Right forelimb (tissue), 1 donor: ENCODE results near the gene SMARCAD1.
"Not testable (repeated sequence)": the region's sequence is repeated elsewhere in the genome, so short reads cannot be mapped to it uniquely, and the experiment has no call there.

Source experiments
- DNase-seq: peaks from one replicate; pipeline ENCODE4 v3.0.0-alpha.2; 2018

The SMARCAD1 gene

DNA sequence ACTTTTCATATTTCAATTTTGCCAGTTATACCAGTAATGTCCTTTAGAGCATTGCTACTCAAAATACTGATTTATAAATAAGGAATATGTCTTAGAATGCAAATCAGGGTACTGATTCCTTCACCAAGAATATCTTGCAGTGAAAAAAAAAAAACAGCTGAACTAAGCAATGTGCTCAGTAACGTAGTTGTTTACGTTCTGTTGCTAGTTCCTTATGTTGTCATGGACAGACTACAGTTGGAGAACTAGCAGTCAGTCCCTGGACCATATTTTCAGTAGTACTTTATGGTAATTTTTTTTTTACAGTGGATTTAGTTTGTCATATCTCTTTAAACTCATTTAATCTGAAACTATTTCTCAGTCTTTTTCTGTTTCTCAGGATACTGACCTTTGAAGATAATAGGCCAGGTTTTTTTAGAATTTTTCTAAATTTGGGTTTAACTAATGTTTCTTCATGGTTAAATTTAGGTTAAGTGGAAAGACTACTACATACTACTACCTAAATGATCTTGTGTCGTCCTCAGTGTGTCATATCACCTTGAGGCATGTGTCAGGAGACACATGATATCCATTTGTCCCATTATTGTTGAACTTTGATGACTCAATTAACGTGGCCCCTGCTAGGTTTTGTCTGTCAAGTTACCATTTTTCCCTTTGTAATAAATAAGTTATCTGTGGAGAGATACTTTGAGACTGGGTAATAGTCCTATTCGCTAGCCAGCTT, 21.0 kb downstream of the SMARCAD1 start:
- no peak for DNase-seq

DNA sequence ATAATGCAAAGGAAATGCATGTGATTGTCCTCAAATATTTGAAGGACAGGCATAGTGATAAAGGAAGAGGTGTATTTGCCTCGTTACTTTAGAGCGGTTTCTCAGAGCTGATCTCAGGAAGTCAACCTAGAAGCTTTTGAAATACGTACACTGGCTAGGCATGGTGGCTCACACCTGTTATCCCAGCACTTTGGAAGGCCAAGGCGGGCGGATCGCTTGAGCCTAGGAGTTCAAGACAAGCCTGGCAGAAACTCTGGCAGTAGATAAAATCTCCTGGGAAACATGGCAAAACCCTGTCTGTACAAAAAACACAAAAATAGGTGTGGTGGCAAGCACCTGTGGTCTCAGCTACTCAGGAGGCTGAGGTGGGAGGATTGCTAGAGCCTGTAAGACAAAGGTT, 24.9 kb downstream of the SMARCAD1 start:
- DNase-seq, result no peak

DNA sequence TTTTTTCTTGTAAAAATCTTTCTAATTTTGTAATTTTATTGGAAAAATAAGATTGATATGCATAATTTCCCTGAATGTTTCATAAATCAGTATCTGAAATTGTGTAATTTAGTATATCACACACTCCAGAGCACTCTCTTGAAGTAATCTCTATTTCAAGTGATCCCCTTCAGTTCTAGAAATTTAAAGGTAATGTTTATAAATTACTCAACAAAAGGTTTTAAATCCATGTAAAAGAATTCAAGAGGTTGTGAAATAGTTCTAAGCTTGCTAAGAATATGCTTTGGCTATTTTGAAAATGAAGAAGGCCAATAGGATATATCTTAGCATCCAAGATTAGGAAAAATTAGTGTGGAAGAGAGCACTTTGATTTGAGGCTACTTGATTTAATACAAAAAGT, 28.2 kb downstream of the SMARCAD1 start:
- DNase-seq, result no peak

DNA sequence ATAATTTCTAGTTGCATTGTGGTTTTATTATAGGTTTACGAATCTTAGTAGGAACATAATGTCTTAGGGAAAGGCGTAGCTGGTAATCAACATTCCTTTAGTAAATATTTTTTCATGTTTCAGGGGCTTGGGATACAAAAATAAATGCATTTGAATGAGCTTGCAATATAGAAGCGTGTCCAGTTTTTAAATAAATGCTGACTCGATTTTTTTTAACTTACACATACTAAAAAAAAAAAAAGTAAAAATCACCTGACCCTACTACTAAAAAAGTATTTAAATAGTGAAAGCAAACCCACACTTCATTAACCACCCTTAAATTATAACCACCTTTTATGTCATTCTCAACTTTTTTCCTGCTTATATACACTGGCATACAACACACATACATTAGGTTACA, 29.6 kb downstream of the SMARCAD1 start:
- no peak for DNase-seq

DNA sequence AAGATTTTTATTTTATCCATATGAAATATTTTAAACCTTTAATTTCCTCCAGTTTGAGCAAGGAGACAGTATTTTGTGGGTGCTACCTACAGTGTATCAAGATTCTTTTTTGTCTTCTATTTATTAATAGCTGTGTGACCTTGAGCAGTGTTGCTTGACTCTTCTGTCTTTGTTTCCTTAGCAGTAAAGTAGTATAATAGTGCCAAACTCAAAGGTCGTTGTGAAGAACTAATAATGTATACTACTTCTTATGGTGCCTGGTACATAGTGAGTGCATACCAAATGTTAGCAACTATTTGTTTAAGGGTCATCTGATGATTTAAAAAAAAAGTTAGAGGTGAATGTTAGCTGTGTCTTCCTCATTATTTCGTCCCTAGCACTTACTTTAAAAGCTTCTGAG, 30.5 kb downstream of the SMARCAD1 start:
- no peak for DNase-seq

DNA sequence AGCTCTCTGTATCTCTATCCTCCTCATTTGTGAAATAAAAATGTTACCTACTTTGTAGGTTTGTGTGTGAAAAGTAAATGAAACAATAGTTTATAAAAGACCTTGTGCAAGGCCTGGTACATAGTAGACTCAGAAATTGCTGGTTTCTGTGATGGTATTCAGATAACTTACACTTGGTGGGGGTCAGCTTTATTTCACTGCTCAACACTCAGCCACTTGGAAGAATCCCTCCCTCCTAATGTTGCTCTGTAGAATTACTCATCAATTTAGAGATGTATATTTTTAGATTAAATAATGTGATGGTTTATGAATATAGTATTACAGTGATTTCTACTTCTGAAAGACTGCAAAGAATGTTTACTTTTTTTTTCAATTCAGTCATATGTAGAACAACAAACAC, 32.7 kb downstream of the SMARCAD1 start:
- DNase-seq, result no peak

DNA sequence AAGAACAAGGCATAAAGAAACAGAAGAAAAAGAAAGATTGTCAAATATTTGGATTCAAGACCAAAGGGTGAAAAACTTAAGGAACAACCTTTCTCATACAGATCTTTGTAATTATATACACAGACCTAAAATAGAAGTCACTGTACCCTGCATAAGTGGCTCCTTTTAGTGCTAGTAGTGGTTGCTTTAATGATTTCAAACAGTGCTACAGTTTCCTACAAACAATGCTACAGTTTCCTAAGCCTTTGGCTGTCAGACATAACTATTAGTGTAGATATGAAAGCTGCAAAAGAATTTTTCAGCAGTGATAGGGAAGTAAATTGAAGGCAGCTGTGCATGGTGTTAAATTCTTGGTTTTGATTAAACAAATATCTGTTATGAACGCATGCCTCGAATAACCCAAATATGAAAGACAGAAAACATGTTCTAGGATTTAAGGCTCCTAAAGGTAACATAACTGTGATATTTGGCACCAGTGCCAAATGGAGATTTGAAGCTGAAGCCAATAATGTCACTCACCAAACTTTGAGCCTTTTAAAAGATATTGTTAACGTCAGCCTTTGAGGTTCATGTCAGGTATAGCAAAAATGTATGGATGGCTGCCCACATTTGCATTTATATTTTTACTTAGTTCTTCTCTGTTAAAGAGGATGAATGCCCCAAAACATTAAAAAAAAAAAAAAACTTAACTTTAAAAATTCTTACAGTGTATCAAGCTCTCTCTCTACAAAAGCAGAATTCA, 36.6 kb downstream of the SMARCAD1 start:
- DNase-seq, result no peak

DNA sequence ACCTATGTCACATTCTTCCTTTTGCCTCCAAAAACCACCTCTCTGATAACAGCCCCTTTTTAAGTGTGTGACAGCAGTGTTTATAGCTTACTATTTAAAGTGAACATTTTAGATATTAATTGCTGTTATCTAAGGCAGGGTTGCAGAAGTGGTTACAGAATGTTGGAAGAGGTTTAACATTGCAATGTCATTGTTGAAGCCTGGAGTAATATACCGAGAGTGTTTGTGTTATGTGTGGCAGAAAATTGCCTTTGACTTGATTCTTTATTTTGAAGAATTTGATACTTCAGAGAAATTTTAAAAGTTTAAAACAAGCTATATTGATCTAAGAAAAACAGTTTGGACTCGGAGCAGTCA, 37.1 kb downstream of the SMARCAD1 start:
- no peak for DNase-seq

DNA sequence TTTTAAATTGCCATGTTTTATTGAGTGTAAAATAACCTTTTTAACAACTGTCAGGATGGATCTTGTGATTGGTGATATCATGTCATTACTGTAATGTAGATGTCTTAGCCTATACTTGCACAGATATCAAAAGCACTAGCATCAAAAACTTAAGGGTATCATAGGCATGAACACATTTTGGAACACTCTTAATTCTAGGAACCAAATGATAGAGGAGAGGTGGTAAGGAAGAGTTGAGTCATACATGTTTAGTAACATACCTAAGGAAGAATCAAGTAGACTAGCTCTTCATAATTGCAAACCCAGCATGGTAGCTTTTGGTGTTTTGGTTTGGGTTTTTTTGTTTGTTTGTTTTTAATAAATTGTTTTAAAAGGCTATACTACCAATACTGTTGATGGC, 43.4 kb downstream of the SMARCAD1 start:
- DNase-seq, result no peak

DNA sequence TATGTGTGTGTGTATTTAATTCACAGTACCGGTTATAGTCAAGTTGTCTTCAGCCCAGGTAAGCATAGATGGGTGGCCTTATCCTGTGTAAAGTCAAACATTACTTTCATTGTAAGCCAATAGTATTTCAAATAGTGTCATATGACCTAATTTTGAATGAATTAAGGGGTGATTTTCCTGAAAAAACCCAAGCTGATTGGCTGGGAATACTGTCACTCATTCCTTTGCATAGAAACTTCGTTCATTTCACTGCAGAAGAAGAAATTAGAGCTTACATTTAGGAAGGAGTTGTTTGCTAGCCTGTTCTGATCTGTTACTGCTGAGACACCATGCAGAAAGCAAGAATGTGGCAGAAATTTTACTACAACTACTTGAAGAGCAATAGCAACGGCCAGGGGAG, 45.4 kb downstream of the SMARCAD1 start:
- DNase-seq, result no peak

DNA sequence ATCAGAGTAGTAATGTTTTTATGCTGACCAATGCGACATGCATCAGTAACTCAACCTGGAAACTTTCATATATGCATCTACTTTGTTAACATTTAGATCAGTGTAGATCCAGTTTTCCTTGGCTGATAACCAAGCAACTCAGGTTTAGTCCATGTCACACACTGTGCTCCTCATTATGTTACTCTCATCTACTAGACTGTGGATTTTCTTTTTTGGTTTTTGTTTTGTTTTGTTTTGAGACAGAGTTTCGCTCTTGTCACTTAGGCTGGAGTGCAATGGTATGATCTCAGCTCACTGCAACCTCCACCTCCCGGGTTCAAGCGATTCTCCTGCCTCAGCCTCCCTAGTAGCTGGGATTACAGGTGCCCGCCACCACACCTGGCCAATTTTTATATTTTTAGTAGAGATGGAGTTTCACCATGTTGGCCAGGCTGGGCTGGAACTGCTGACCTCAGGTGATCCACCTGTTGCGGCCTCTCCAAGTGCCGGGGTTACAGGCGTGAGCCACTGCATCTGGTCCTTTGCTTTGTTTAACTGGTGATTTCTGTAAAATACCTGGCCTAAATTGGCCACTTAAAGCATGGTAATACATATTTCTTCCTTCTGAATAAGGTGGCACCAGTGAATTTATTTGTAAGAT, 48.6 kb downstream of the SMARCAD1 start:
- no peak for DNase-seq

DNA sequence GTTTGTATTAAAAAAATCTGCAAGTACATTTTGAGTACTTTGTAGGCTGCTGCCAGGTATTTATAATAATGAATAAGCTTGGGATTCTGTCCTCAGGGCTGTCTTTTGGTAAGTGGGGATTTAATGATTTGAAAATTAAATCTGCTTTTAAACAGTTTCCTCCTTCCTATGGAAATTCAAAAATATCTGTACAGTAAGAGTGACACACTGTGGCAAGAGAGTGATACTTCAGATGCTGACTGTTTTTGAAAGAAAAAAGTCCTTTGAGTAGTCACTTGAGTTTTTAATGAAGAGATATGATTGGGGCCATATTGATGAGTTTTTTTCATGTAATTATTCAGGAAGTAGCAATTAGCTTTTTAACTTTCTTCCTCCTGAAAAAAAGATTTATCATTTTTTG, 49.2 kb downstream of the SMARCAD1 start:
- DNase-seq, result no peak

DNA sequence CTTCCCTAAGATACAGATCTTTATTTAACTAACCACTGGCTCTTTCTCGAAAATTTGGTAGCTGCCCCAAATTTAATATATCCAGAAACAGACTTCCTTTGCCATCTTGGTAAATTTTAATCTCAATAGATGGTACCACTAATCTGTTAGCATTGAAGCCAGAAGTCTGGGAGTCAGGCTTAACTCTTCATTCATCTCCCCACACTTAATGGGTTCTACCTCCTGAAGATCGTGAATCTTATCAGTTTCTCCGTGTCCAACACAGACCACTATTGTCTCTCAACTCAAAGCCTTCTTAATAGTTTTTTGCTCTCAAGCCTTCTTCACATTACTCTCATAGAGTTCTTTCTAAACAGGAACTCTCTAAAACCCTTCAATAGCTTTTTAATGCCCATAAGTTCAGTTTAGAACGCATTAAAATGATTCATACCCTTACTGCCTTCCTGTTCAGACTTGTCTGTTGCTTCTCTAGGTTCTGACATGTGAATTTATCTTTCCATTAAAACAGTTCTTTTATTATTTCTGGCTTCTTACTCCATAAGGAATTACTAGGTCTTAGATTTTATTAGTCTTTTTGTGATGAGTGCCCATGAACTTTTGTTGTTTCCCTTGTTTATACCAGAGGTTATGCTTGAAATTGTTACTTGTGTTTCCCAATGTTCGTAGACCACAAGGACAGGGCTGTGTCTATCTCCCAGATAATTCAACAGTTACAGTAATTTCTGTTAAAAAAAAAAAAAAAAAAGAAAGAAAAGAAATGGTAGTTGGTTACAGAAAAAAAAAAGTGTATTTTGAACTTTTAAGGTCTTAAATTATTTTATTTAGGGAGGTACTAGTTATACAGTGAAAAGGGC, 54.7 kb downstream of the SMARCAD1 start:
- DNase-seq, result no peak

DNA sequence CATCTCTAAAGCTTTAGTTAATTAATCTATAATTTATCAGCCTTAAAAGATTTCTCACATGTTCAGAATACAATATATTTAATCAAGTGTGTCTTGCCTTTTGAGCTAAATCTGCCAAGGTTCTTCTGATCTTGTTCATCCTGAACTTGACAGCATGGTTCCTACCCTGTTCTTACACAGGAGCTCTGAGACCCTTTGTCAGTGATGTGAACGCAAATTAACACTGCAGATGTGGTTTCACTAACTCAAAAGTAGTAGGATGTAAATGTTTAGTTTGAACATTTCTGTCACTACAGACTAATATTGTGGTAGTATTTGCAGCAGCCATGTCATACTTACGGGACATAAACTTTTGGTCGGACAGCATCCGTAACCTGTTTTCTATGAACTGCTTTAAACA, 59.4 kb downstream of the SMARCAD1 start:
- no peak for DNase-seq

DNA sequence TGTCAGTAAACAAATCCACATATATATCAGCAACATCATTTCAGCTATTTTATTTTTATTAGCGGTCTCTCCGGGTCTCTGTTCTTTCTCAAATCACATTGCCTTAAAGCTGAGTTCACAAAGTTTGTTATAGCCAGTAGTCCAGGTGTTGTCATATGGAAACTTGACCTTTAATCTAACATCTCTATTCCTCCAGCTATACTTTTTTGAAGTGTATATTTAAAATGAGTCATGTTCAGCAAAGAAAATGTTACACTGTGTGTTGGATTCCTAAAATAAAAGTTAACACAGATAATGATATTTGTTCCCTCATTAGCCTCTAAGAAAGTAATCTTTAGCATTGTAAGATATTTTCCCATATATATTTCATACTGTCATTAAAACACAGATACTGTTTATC, 63.6 kb downstream of the SMARCAD1 start:
- no peak for DNase-seq

DNA sequence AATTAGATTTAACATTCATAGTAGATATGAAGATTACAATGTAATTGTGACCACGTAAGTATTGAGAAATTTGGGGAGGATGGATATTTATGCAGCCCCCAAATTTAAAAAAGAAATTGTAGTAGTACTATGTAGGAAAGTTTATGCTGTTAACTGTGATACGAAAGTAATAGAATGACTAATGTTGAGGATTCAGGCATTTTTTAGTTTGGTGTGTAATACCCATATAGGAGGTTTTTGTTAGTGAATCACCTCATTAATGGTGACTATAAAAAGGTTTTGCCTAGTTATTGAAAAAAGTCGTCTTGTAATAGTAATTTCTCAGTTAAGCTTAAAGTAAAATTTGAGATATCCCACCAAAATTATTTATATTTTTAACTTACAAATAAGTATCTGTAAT, 67.2 kb downstream of the SMARCAD1 start:
- DNase-seq, result no peak

DNA sequence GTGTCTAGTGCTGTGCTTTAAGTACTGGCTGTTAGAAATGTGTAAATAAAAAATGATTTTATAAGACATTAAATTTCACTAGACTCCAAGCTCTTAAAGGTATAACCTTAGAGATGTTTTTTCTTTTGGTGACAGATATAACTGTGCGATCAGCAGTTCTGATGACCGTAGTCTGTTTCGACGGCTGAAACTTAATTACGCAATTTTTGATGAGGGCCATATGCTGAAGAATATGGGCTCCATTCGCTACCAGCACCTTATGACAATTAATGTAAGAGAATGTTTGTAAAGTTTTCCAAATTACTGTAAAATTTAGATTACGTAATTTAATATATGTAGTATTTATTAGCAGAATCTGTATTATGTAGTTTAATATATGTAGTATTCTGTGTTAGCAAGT, 68.5 kb downstream of the SMARCAD1 start:
- DNase-seq, result no peak

DNA sequence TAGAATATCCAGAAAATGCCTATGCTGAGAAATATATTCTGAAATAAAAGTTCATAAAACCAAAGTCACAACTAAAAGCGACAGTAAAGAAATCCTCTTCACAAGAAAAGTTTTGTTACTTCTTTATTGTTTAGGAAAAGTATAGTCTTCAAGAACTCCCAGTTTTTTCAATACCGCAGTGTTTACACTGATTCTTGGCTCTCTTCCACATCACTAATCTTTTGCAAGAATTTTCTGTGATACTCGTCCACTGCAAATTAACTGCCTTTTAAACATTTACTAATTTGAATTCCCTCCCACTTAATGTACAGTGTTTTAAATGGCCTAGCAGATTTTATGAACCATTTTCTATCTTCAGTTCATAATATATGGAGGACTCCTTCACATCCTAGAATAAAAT, 69.9 kb downstream of the SMARCAD1 start:
- DNase-seq, result no peak

DNA sequence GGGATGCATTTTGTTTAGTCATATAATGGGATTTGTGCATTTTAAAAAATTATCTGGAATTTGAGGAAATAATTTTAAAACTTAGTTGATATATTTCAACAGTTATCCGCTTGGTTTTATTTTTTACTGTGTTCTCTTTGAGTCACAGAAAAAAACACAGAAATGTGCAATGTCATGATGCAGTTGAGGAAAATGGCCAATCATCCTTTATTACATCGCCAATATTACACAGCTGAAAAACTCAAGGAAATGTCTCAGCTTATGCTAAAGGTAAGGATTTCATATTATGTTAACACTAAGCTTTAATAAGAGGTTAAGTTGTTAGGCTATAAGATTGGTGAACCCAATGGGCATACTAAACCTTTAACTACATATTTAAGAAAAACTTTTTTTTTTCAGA, 71.1 kb downstream of the SMARCAD1 start:
- DNase-seq, result no peak

DNA sequence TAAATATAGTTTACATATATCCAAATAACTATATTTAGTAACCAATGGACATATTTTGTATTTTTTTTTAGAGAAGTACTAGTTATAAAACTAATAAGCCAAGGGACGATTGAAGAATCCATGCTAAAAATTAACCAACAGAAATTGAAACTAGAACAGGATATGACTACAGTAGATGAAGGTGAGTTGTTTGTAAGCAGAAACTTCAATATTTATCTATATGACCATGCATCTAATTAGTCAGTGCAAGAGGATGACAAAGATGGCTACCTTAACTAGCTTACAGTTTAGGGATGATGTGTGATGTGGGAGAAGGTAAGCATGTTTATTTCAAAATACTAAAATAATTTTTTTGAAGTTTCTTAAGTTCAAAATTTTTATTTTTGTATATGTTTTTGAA, 77.2 kb downstream of the SMARCAD1 start:
- DNase-seq, result no peak

DNA sequence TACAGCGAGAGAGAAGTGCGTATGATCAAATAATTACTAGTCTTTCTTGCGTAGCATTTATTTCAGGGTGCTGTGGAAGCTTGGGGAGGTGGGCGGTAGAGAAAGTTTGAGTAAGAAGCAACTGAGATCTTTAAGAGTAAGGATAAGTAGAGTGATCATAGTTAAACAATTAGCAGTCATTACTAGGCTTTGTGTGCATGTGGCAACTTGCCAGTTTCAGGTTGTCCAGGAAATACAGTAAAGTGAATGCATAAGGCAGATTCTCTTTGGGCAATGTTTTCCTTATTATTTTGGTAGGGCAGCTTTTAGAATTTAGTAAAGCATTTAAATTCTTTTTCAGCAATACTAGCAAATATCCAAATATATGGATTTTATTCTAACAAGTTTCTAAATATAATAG, 78.0 kb downstream of the SMARCAD1 start:
- no peak for DNase-seq

DNA sequence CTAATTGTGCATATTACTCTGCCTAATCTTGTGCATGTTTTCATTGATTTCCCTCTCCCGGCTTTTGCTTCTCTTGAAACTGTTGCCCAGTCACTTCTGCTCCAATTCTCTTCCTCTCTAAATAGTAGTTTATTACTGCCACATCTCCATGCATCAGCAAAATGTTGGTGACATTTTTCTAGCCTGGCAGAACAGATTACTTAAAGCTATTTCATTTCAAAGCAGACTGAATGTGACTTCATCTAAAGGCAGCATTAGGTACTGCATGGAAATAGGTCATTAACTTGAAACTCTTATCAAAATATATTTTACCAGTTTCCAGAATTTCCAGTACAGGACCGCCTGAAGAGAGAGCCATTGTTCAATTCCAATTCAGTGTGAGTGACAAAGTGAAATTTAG, 82.6 kb downstream of the SMARCAD1 start:
- DNase-seq, result no peak

DNA sequence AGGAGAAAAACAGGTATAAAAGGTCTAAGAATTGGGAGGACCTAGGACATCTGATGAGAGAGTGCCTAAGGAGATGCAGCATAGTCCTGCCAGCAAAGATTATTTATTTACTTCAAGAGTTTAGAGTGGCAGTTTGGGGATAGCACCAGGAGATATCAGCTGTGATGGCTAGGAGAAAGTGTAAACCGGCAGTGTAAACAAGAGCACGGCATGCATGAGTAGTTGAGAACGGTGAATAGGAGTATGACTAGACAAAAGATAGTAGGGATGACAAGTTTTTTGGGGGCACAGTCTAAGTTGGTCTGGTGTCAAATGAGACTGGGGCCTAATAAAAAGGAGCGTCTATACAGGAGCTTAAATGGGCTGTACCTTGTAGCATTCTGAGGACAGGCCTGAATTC, 86.3 kb downstream of the SMARCAD1 start:
- not testable (repeated sequence) for DNase-seq
